B cell (primary cell): Measurements from ENCODE around the gene ABCD1.

Experiments
- CTCF ChIP-seq: fragments of 200-600 bp; IDR thresholded peaks from one replicate; pipeline ENCODE4 v1.8.0; 2022; ENCODE audit warnings: antibody characterized with exemption, mild to moderate bottlenecking
- EZH2 ChIP-seq: IDR thresholded peaks from 2 replicates; pipeline ENCODE4 v1.6.1; 2012; ENCODE audit warnings: borderline replicate concordance, low read depth, mild to moderate bottlenecking, moderate library complexity, low read length; ENCODE audit not compliant: insufficient read depth, poor library complexity, severe bottlenecking

- TF ChIP-seq CTCF (no peak), EZH2 (no peak)
Observed at GRCh38 chrX:153736071-153736820, 11.6 kb downstream of the ABCD1 start.
